GM13976 (cell line): Measurements from ENCODE around the gene CRB3.

Source experiments
- DNase-seq: peaks from one replicate; pipeline ENCODE4 v3.0.0; 2012; ENCODE audit warnings: low spot score
- CTCF ChIP-seq: IDR thresholded peaks from 2 replicates; pipeline ENCODE4 v1.5.1; 2012; ENCODE audit warnings: borderline replicate concordance, mild to moderate bottlenecking; ENCODE audit not compliant: insufficient read depth; ENCODE audit errors: extremely low read depth, missing control alignments, control extremely low read depth
- in situ Hi-C: fragments of 300-500 bp; cut with MboI; formaldehyde crosslinking; loops from one replicate; pipeline ENCODE4 v1.12.0; 2022; ENCODE audit warnings: low sequenced_read_pairs, mixed read lengths, inconsistent platforms; ENCODE audit not compliant: unreplicated experiment

CRB3 gene

GRCh38 chr19:6465663-6466062 is 1.6 kb downstream of the CRB3 start:
- no peak for DNase-seq
- TF ChIP-seq CTCF = no peak
- in situ Hi-C loops = no loop called here

- DNase-seq = no peak
- no peak for TF ChIP-seq CTCF
- in situ Hi-C loops = no loop called here
These were observed 2.6 kb downstream of the CRB3 start for GRCh38 chr19:6466526-6467248.

- in situ Hi-C loops = no loop called here
- peak; percentile 59 for DNase-seq
- TF ChIP-seq CTCF = no peak
These were observed 3.3 kb downstream of the CRB3 start for GRCh38 chr19:6467384-6467783.

- in situ Hi-C loops = no loop called here
- no peak for TF ChIP-seq CTCF
- DNase-seq = no peak
These were observed 6.1 kb downstream of the CRB3 start for GRCh38 chr19:6470173-6470572.

- TF ChIP-seq CTCF = no peak
- in situ Hi-C loops = no loop called here
- DNase-seq = no peak
These were observed 7.0 kb downstream of the CRB3 start for GRCh38 chr19:6471076-6471475.

GRCh38 chr19:6472713-6473112 is 8.6 kb downstream of the CRB3 start:
- in situ Hi-C loops = no loop called here
- TF ChIP-seq CTCF = no peak
- no peak for DNase-seq
